H1 (cell line): ENCODE data around the gene SPATA31E1. TPM values are rescaled to one million over a fixed set of nuclear protein-coding genes. Genes with fewer than 3 reads are reported as not detected.

Source experiments
- ASH2L ChIP-seq: fragments of 200-600, 300-600 bp; sonication (generic); IDR thresholded peaks from one replicate; pipeline ENCODE4 v1.7.1; 2017; ENCODE audit warnings: low read length
- CBX5 ChIP-seq: fragments of 300-800, 300-1000 bp; sonication (generic); IDR thresholded peaks from 2 replicates; pipeline ENCODE4 v1.7.1; 2016; ENCODE audit warnings: antibody characterized with exemption, low read length, low read depth
- GABPA ChIP-seq: IDR thresholded peaks from 2 replicates; pipeline ENCODE4 v1.6.1; 2011; ENCODE audit warnings: mild to moderate bottlenecking, low read length, moderate library complexity, borderline replicate concordance; ENCODE audit not compliant: insufficient read depth
- RFX5 ChIP-seq: IDR thresholded peaks from 2 replicates; pipeline ENCODE4 v1.6.1; 2011; ENCODE audit warnings: low read depth, low read length, improper control_type of control experiment, borderline replicate concordance
- RXRA ChIP-seq: IDR thresholded peaks from 2 replicates; pipeline ENCODE4 v1.6.1; 2011; ENCODE audit warnings: low read depth, mild to moderate bottlenecking, low read length, moderate library complexity; ENCODE audit not compliant: insufficient read depth
- SP2 ChIP-seq: IDR thresholded peaks from 2 replicates; pipeline ENCODE4 v1.6.1; 2012; ENCODE audit warnings: mild to moderate bottlenecking, low read length, inconsistent platforms
- TAF7 ChIP-seq: optimal IDR thresholded peaks from 2 replicates; pipeline ENCODE3; 2011; ENCODE audit warnings: low read depth, mild to moderate bottlenecking, inconsistent platforms, low read length, moderate library complexity, borderline replicate concordance
- polyA plus RNA-seq, 7 experiments: library from polyadenylated mRNA; depleted of rRNA in 3 of 7; stranded (reverse) in 5 of 7; unstranded in 2 of 7; fragments of >200 nt in 5 of 7; fragments of 200-250 nt in 2 of 7; gene quantifications; 1 replicate in 5 of 7; 2 replicates in 1 of 7; 4 replicates in 1 of 7; pipeline versions ENCODE4 v1.2.1 to v1.2.3, GENCODE V29; 2011 to 2013; ENCODE audit warnings: missing spikeins in 2 of 7, mixed read lengths in 2 of 7
- total RNA-seq: library from RNA; stranded (reverse); fragmentation: NEBNext Ultra II Directional; extraction: Animal tissue kit (Norgen Biotek cat#: 25700); gene quantifications from 2 replicates; pipeline ENCODE4 v1.2.1, GENCODE V29; 2021
- TF ChIP-seq, protein P1 (sequence below): IDR thresholded peaks from 2 replicates; pipeline ENCODE4 v1.6.1; 2012; ENCODE audit warnings: inconsistent platforms

The SPATA31E1 gene
- total and polyA plus RNA-seq, 2 of the 8 experiments (the other 6 are each of a cell fraction or from before 2014, with no cell fraction given) = 0.05 to 0.09 TPM

DNA sequence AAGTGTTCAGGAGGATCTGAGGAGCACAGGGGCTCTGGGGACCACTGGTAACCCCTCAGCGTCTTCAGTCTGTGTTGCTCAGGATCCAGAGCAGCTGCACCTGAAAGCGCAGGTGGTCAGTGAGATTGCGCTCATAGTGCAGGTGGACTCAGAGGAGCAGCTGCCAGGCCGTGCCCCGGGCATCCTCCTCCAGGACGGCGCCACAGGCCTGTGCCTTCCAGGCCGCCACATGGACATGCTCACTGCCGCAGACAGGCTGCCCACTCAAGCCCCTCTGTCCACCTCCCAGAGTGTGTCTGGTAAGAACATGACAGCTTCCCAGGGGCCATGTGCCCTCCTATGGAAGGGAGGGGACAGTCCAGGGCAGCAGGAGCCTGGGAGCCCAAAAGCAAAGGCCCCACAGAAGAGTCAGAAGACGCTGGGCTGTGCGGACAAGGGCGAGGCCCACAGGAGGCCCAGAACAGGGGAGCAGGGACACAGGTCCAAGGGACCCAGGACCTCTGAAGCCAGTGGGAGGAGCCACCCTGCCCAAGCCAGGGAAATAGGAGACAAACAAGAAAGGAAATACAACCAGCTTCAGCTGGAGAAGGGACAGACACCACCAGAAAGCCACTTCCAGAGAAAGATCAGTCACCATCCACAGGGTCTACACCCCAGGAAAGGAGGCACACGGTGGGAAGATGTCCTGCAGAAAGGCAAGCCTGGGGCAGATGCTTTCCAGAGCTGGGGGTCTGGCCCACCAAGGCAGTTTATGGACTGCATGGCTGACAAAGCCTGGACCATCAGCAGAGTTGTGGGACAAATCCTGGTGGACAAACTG lies 5.2 kb downstream of the SPATA31E1 start (continued):
- TF ChIP-seq GABPA (no peak), ASH2L (no peak), CBX5 (no peak), SP2 (no peak), RXRA (no peak), RFX5 (no peak), TAF7 (no peak)
- TF ChIP-seq, protein P1, sequence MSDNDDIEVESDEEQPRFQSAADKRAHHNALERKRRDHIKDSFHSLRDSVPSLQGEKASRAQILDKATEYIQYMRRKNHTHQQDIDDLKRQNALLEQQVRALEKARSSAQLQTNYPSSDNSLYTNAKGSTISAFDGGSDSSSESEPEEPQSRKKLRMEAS = no peak
- TF ChIP-seq, all 59 proteins: peak for 0
